Upper lobe of left lung (tissue), 6 donors: Measurements from ENCODE around the gene HPRT1. TPM values are rescaled to one million over a fixed set of nuclear protein-coding genes. Genes with fewer than 3 reads are reported as not detected.

Experiments
- ATAC-seq, 2 donors: fragments of 200-7000 bp; cut with Tn5 transposase; one replicate each; pipeline ENCODE4 v1.9.1; 2022; ENCODE audit warnings: mild to moderate bottlenecking in 2 of 2, moderate library complexity in 2 of 2; ENCODE audit not compliant: low FRiP score in 2 of 2
- DNase-seq, 2 donors: peaks; one replicate each; pipeline ENCODE4 v3.0.0-alpha.2; 2019 to 2020
- H3K27ac ChIP-seq, 4 donors: fragments of 200-600 bp; sonication (generic); one replicate each; pipeline ENCODE4 v1.5.1; 2016 to 2019
- H3K27me3 ChIP-seq, 4 donors: fragments of 200-600 bp; sonication (generic); one replicate each; pipeline ENCODE4 v1.5.1; 2017 to 2019
- H3K36me3 ChIP-seq, 4 donors: fragments of 200-600 bp; sonication (generic); one replicate each; pipeline ENCODE4 v1.5.1; 2016 to 2019
- H3K4me1 ChIP-seq, 4 donors: fragments of 200-600 bp; sonication (generic); one replicate each; pipeline ENCODE4 v1.5.1; 2018 to 2019
- H3K4me3 ChIP-seq, 4 donors: fragments of 200-600 bp; sonication (generic); one replicate each; pipeline ENCODE4 v1.5.1; 2017 to 2019; ENCODE audit warnings: mild to moderate bottlenecking in 2 of 4, moderate library complexity in 1 of 4
- H3K9me3 ChIP-seq, 4 donors: fragments of 200-600 bp; sonication (generic); one replicate each; pipeline ENCODE4 v1.5.1; 2018 to 2019
- EP300 ChIP-seq, 4 donors: sonication (generic); formaldehyde crosslinking; IDR thresholded peaks; one replicate each; pipeline ENCODE4 v1.5.1; 2017; ENCODE audit warnings: antibody characterized with exemption in 4 of 4, control low read depth in 2 of 4
- POLR2A ChIP-seq, 4 donors: fragments of 450-650 bp; IDR thresholded peaks; one replicate each; pipeline ENCODE4 v1.5.1; 2016 to 2017; ENCODE audit warnings: antibody characterized with exemption in 4 of 4, mild to moderate bottlenecking in 2 of 4
- POLR2AphosphoS5 ChIP-seq, 2 donors: sonication (generic); formaldehyde crosslinking; IDR thresholded peaks; one replicate each; pipeline ENCODE4 v1.5.1; 2017; ENCODE audit warnings: antibody characterized with exemption in 2 of 2
- WGBS, 2 donors: methylation state at CpG; one replicate each; pipeline ENCODE4 v1.1.5; 2017 to 2018; 5-methylcytosine and 5-hydroxymethylcytosine counted together
- small RNA-seq, 4 donors: library from RNA; depleted of rRNA; stranded (forward); fragments of <200 nt; gene quantifications; one replicate each; pipeline ENCODE3, GENCODE V24; 2016
- total RNA-seq, 6 donors: library from RNA; depleted of rRNA in 4 of 6; stranded (reverse); fragments of >200 nt in 4 of 6; gene quantifications; one replicate each; pipeline versions ENCODE4 v1.1.0 to v1.2.1, GENCODE V29; 2016 to 2021
- TF ChIP-seq, protein P1 (sequence below), 6 experiments: fragments of 450-650 bp in 4 of 6; fragments of 200-600 bp in 2 of 6; sonication (generic) in 2 of 6; IDR thresholded peaks; one replicate each; pipeline ENCODE4 v1.5.1; 2016 to 2019; ENCODE audit warnings: antibody characterized with exemption in 6 of 6
- donor health status: DM: no; HTN: no; CAD: no; lungs with moderate emphysema.
- donor health status: DM: no; HTN: yes; CAD: no; lungs with severe emphysema.

The HPRT1 gene
- total RNA-seq, 6 donors from 2014 or later, result 4.4 to 17.2 (median 14.5) TPM

DNA sequence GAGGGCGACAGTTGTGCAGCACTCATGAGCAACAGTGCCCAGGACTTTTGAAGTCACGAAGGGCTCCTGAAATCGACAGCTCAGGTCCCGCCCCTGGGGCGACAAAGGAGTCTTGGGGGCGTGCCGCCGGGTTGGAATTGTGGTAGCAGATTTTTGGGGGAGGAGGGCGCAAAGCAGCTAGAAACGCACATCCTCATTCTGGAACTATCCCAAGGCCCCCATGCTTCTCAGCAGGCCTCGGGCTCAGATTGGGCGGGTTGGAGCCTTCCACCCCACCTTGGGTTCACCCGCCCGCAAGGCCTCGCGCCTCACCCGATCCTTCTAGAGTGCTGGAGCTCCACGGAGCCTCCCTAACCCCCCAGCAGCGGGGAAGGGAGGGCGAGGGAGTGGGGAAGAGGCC lies 85.5 kb downstream of the HPRT1 start:
- DNase-seq, result no peak
- H3K36me3 ChIP-seq, result no peaks in the 10 kb centered on the region
- peaks cover 0 to 7% (median 0%) of the 10 kb centered on the region in 4 donors for H3K9me3 ChIP-seq
- ATAC-seq, result no peak
- WGBS, 2 donors, result 71 to 95% methylated on average over 6 to 19 of the region's 20 CpGs
- no peak overlapping the region for H3K4me3 ChIP-seq
- peaks cover 0 to 9% (median 6%) of the 10 kb centered on the region in 4 donors for H3K4me1 ChIP-seq
- H3K27me3 ChIP-seq, result peaks cover 0 to 6% (median 0%) of the 10 kb centered on the region in 4 donors
- H3K27ac ChIP-seq, result no peak overlapping the region
- TF ChIP-seq POLR2A (IDR thresholded peaks at IDR 0.05), result no peak
- no peak for TF ChIP-seq EP300 (IDR thresholded peaks at IDR 0.05)
- no peak for TF ChIP-seq POLR2AphosphoS5 (IDR thresholded peaks at IDR 0.05)

GRCh38 chrX:134546187-134546586 lies 86.2 kb downstream of the HPRT1 start:
- peak in 1 of 2 donors; percentile 38 for DNase-seq
- Histone ChIP-seq H3K4me3 (no peak overlapping the region), H3K4me1 (peaks cover 0 to 9% (median 7%) of the 10 kb centered on the region in 4 donors), H3K9me3 (peaks cover 0 to 7% (median 0%) of the 10 kb centered on the region in 4 donors), H3K36me3 (no peaks in the 10 kb centered on the region), H3K27ac (no peak overlapping the region), H3K27me3 (peaks cover 0 to 6% (median 0%) of the 10 kb centered on the region in 4 donors)
- TF ChIP-seq POLR2AphosphoS5 (IDR thresholded peaks at IDR 0.05) (no peak), EP300 (IDR thresholded peaks at IDR 0.05) (no peak), POLR2A (IDR thresholded peaks at IDR 0.05) (no peak)
- TF ChIP-seq, protein P1, sequence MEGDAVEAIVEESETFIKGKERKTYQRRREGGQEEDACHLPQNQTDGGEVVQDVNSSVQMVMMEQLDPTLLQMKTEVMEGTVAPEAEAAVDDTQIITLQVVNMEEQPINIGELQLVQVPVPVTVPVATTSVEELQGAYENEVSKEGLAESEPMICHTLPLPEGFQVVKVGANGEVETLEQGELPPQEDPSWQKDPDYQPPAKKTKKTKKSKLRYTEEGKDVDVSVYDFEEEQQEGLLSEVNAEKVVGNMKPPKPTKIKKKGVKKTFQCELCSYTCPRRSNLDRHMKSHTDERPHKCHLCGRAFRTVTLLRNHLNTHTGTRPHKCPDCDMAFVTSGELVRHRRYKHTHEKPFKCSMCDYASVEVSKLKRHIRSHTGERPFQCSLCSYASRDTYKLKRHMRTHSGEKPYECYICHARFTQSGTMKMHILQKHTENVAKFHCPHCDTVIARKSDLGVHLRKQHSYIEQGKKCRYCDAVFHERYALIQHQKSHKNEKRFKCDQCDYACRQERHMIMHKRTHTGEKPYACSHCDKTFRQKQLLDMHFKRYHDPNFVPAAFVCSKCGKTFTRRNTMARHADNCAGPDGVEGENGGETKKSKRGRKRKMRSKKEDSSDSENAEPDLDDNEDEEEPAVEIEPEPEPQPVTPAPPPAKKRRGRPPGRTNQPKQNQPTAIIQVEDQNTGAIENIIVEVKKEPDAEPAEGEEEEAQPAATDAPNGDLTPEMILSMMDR (IDR thresholded peaks at IDR 0.05), result no peak
- ATAC-seq, result no peak
- WGBS, 2 donors, result 75 to 94% methylated on average over 3 to 35 of the region's 35 CpGs

- no peak for TF ChIP-seq POLR2AphosphoS5 (IDR thresholded peaks at IDR 0.05)
- TF ChIP-seq, protein P1 (IDR thresholded peaks at IDR 0.05), result no peak
- TF ChIP-seq POLR2A (IDR thresholded peaks at IDR 0.05), result no peak
- no peak for TF ChIP-seq EP300 (IDR thresholded peaks at IDR 0.05)
- 40 to 45% methylated on average over 7 of the region's 7 CpGs for WGBS, 2 donors
- no peaks in the 10 kb centered on the region for H3K36me3 ChIP-seq
- no peak overlapping the region for H3K27ac ChIP-seq
- H3K4me1 ChIP-seq, result peaks cover 0 to 9% (median 7%) of the 10 kb centered on the region in 4 donors
- no peak overlapping the region for H3K4me3 ChIP-seq
- H3K9me3 ChIP-seq, result peaks cover 0 to 7% (median 0%) of the 10 kb centered on the region in 4 donors
- peaks cover 0 to 6% (median 0%) of the 10 kb centered on the region in 4 donors for H3K27me3 ChIP-seq
- ATAC-seq, result no peak
- DNase-seq, result no peak
Measured at GRCh38 chrX:134547047-134547679, 87.2 kb downstream of the HPRT1 start.

GRCh38 chrX:134548257-134549201 lies 88.6 kb downstream of the HPRT1 start:
- Histone ChIP-seq H3K4me1 (peaks cover 0 to 9% (median 7%) of the 10 kb centered on the region in 4 donors), H3K4me3 (peak overlapping the region in 3 of 4 donors; percentile 40 to 56 (median 52)), H3K27ac (peak overlapping the region; percentile 60 to 79 (median 74)), H3K27me3 (peaks cover 0 to 6% (median 0%) of the 10 kb centered on the region in 4 donors), H3K36me3 (no peaks in the 10 kb centered on the region), H3K9me3 (peaks cover 0 to 7% (median 0%) of the 10 kb centered on the region in 4 donors)
- TF ChIP-seq POLR2A (IDR thresholded peaks at IDR 0.05) (no peak), POLR2AphosphoS5 (IDR thresholded peaks at IDR 0.05) (no peak), EP300 (IDR thresholded peaks at IDR 0.05) (no peak)
- ATAC-seq (no peak), DNase-seq (no peak)
- WGBS, 2 donors, result 3 to 36% methylated on average over 33 of the region's 33 CpGs

Small RNAs within 50 kb of the gene (small RNA-seq; reads per million reads assigned to genes)
- gene AC004383.1 (0 reads per million in 4 donors), gene MIR450A1 (0 reads per million in 4 donors), gene MIR450A2 (0 reads per million in 4 donors), gene MIR450B (0.49 to 1.3 (median 0.85) reads per million in 4 donors), gene MIR503 (0 to 1.1 (median 0.25) reads per million in 4 donors), gene MIR542 (3.5 to 20.5 (median 9.4) reads per million in 4 donors)

Other genes starting within 250 kb of the HPRT1 start
- 1 to 10 TPM in 2 of 6 donors, under 1 TPM in 1, not detected in 3; 0.27 to 4.2 (median 2.5) TPM for gene CCDC160, start 223.0 kb upstream of the HPRT1 start, total RNA-seq
- gene PHF6, start 86.9 kb upstream of the HPRT1 start, total RNA-seq, result 10 to 100 TPM in 3 of 6 donors, 1 to 10 TPM in 3; 4.2 to 16.8 (median 9.7) TPM
- gene PLAC1, start 198.3 kb downstream of the HPRT1 start, total RNA-seq, result not detected